ENCODE results near the gene ATXN7.

GRCh38 chr3:63926309-63926708 is 62.6 kb downstream of the ATXN7 start:
- TF ChIP-seq CTCF (IDR thresholded peaks at IDR 0.05; ENCODE audit: low read length) (no peak), EZH2phosphoT487 (IDR thresholded peaks at IDR 0.05; ENCODE audit: low read length) (no peak), EZH2 (optimal IDR thresholded peaks at IDR 0.05; ENCODE audit: low read depth, low read length) (no peak)

Measured in MM.1S (cell line).